Memory B cell (primary cell): ENCODE results near the gene ATP6V1B1.
"Not testable (repeated sequence)": the region's sequence is repeated elsewhere in the genome, so short reads cannot be mapped to it uniquely, and the experiment has no call there.

Experiments used
- ATAC-seq: fragments of 150-1000 bp; cut with Tn5 transposase; 2 replicates; pipeline ENCODE4 v1.10.0; 2021; ENCODE audit warnings: low read depth, mild to moderate bottlenecking, moderate library complexity
- DNase-seq, 2 donors: peaks; one replicate each; pipeline ENCODE4 v3.0.0; 2022; ENCODE audit warnings: low spot score in 2 of 2
- H3K27ac Mint-ChIP-seq: one replicate; pipeline ENCODE4 v1.8.0; 2022; ENCODE audit warnings: mild to moderate bottlenecking, moderate library complexity, mixed read lengths
- H3K27me3 Mint-ChIP-seq: one replicate; pipeline ENCODE4 v1.8.0; 2022; ENCODE audit warnings: mixed read lengths
- H3K36me3 Mint-ChIP-seq: one replicate; pipeline ENCODE4 v1.8.0; 2022; ENCODE audit warnings: mild to moderate bottlenecking, mixed read lengths
- H3K4me1 Mint-ChIP-seq: one replicate; pipeline ENCODE4 v1.8.0; 2022; ENCODE audit warnings: mixed read lengths
- H3K4me3 Mint-ChIP-seq: one replicate; pipeline ENCODE4 v1.8.0; 2022; ENCODE audit warnings: mild to moderate bottlenecking, moderate library complexity, mixed read lengths
- H3K9me3 Mint-ChIP-seq: one replicate; pipeline ENCODE4 v1.8.0; 2022; ENCODE audit warnings: mixed read lengths

ATP6V1B1 gene

GRCh38 chr2:70985956-70986355 is 50.3 kb downstream of the ATP6V1B1 start:
- H3K27ac Mint-ChIP-seq, result peak overlapping the region; percentile 33

GRCh38 chr2:70986499-70987189 is 50.9 kb downstream of the ATP6V1B1 start:
- DNase-seq (no peak), ATAC-seq (no peak)
- Mint-ChIP-seq H3K27ac (peak overlapping the region; percentile 33), H3K27me3 (no peaks in the 10 kb centered on the region), H3K36me3 (peaks cover 27% of the 10 kb centered on the region), H3K9me3 (no peaks in the 10 kb centered on the region), H3K4me1 (peaks cover 16% of the 10 kb centered on the region), H3K4me3 (no peak overlapping the region)

More at GRCh38 chr2:70985956-70986355, 50.3 kb downstream of the ATP6V1B1 start:
- ATAC-seq (no peak), DNase-seq (no peak)
- H3K9me3 Mint-ChIP-seq, result no peaks in the 10 kb centered on the region
- H3K27me3 Mint-ChIP-seq, result no peaks in the 10 kb centered on the region
- H3K4me3 Mint-ChIP-seq, result no peak overlapping the region
- peaks cover 23% of the 10 kb centered on the region for H3K36me3 Mint-ChIP-seq
- peaks cover 12% of the 10 kb centered on the region for H3K4me1 Mint-ChIP-seq

GRCh38 chr2:70987386-70987785 is 51.7 kb downstream of the ATP6V1B1 start:
- peaks cover 29% of the 10 kb centered on the region for H3K36me3 Mint-ChIP-seq
- no peak overlapping the region for H3K27ac Mint-ChIP-seq
- H3K27me3 Mint-ChIP-seq, result no peaks in the 10 kb centered on the region
- peaks cover 17% of the 10 kb centered on the region for H3K4me1 Mint-ChIP-seq
- DNase-seq (no peak), ATAC-seq (no peak)
- H3K4me3 Mint-ChIP-seq, result no peak overlapping the region
- H3K9me3 Mint-ChIP-seq, result no peaks in the 10 kb centered on the region

GRCh38 chr2:70988151-70988550 is 52.5 kb downstream of the ATP6V1B1 start:
- no peak for DNase-seq
- Mint-ChIP-seq H3K4me1 (peaks cover 22% of the 10 kb centered on the region), H3K27ac (no peak overlapping the region), H3K36me3 (peaks cover 29% of the 10 kb centered on the region), H3K27me3 (no peaks in the 10 kb centered on the region), H3K9me3 (no peaks in the 10 kb centered on the region), H3K4me3 (no peak overlapping the region)
- no peak for ATAC-seq

- no peak overlapping the region for H3K4me3 Mint-ChIP-seq
- DNase-seq (no peak), ATAC-seq (no peak)
- no peak overlapping the region for H3K27ac Mint-ChIP-seq
- peaks cover 29% of the 10 kb centered on the region for H3K36me3 Mint-ChIP-seq
- no peaks in the 10 kb centered on the region for H3K27me3 Mint-ChIP-seq
- peaks cover 28% of the 10 kb centered on the region for H3K4me1 Mint-ChIP-seq
- no peaks in the 10 kb centered on the region for H3K9me3 Mint-ChIP-seq
Measured at GRCh38 chr2:70988726-70989648, 53.3 kb downstream of the ATP6V1B1 start.

GRCh38 chr2:70990216-70990615 is 54.5 kb downstream of the ATP6V1B1 start:
- H3K4me3 Mint-ChIP-seq, result no peak overlapping the region
- ATAC-seq (no peak), DNase-seq (no peak)
- H3K9me3 Mint-ChIP-seq, result no peaks in the 10 kb centered on the region
- peaks cover 24% of the 10 kb centered on the region for H3K4me1 Mint-ChIP-seq
- no peaks in the 10 kb centered on the region for H3K27me3 Mint-ChIP-seq
- peak overlapping the region; percentile 50 for H3K27ac Mint-ChIP-seq
- H3K36me3 Mint-ChIP-seq, result peaks cover 29% of the 10 kb centered on the region

GRCh38 chr2:70991142-70991541 is 55.4 kb downstream of the ATP6V1B1 start:
- H3K4me1 Mint-ChIP-seq, result peaks cover 24% of the 10 kb centered on the region
- no peak for DNase-seq
- no peak overlapping the region for H3K4me3 Mint-ChIP-seq
- no peaks in the 10 kb centered on the region for H3K27me3 Mint-ChIP-seq
- H3K36me3 Mint-ChIP-seq, result peaks cover 25% of the 10 kb centered on the region
- H3K9me3 Mint-ChIP-seq, result no peaks in the 10 kb centered on the region
- ATAC-seq, result no peak
- H3K27ac Mint-ChIP-seq, result no peak overlapping the region

GRCh38 chr2:70991742-70992141 is 56.0 kb downstream of the ATP6V1B1 start:
- peaks cover 19% of the 10 kb centered on the region for H3K36me3 Mint-ChIP-seq
- H3K4me3 Mint-ChIP-seq, result no peak overlapping the region
- peak overlapping the region; percentile 15 for H3K27ac Mint-ChIP-seq
- no peaks in the 10 kb centered on the region for H3K9me3 Mint-ChIP-seq
- DNase-seq, result no peak
- no peaks in the 10 kb centered on the region for H3K27me3 Mint-ChIP-seq
- peaks cover 21% of the 10 kb centered on the region for H3K4me1 Mint-ChIP-seq
- ATAC-seq, result no peak

GRCh38 chr2:70992945-70993853 is 57.5 kb downstream of the ATP6V1B1 start:
- Mint-ChIP-seq H3K36me3 (peaks cover 13% of the 10 kb centered on the region), H3K27ac (peak overlapping the region; percentile 92), H3K4me1 (peaks cover 21% of the 10 kb centered on the region), H3K27me3 (no peaks in the 10 kb centered on the region), H3K9me3 (no peaks in the 10 kb centered on the region), H3K4me3 (peak overlapping the region; percentile 99)
- ATAC-seq (no peak), DNase-seq (no peak)

GRCh38 chr2:70994009-70994698 is 58.5 kb downstream of the ATP6V1B1 start:
- no peak for DNase-seq
- Mint-ChIP-seq H3K9me3 (no peaks in the 10 kb centered on the region), H3K4me3 (peak overlapping the region; percentile 99), H3K4me1 (peaks cover 21% of the 10 kb centered on the region), H3K27me3 (no peaks in the 10 kb centered on the region), H3K27ac (peak overlapping the region; percentile 92), H3K36me3 (peaks cover 9% of the 10 kb centered on the region)
- ATAC-seq, result peak; percentile 8

- peak; percentile 94 to 97 for DNase-seq
- Mint-ChIP-seq H3K27ac (peak within 1 kb of the TSS; percentile 92), H3K9me3 (no peaks in the 10 kb centered on the region), H3K27me3 (no peaks in the 10 kb centered on the region), H3K4me3 (peak within 1 kb of the TSS; percentile 99), H3K4me1 (peaks cover 21% of the 10 kb centered on the region), H3K36me3 (peaks cover 6% of the 10 kb centered on the region)
- peak; percentile 92 for ATAC-seq
Measured at GRCh38 chr2:70994699-70995425, 59.2 kb downstream of the ATP6V1B1 start, which contains the start of gene TEX261. TEX261 (minus strand) TSS chr2:70994873; CDS start chr2:70994757, 116 bp downstream.

GRCh38 chr2:70995426-70995729 is 59.7 kb downstream of the ATP6V1B1 start:
- DNase-seq (peak; percentile 38 to 42), ATAC-seq (peak; percentile 50)
- H3K27me3 Mint-ChIP-seq, result no peaks in the 10 kb centered on the region
- no peak overlapping the region for H3K27ac Mint-ChIP-seq
- peaks cover 21% of the 10 kb centered on the region for H3K4me1 Mint-ChIP-seq
- H3K4me3 Mint-ChIP-seq, result peak overlapping the region; percentile 99
- H3K36me3 Mint-ChIP-seq, result peaks cover 6% of the 10 kb centered on the region
- no peaks in the 10 kb centered on the region for H3K9me3 Mint-ChIP-seq

GRCh38 chr2:70998885-70999284 is 63.2 kb downstream of the ATP6V1B1 start:
- H3K4me1 Mint-ChIP-seq, H3K4me3 Mint-ChIP-seq, ATAC-seq, H3K27me3 Mint-ChIP-seq, H3K36me3 Mint-ChIP-seq, H3K27ac Mint-ChIP-seq, DNase-seq, H3K9me3 Mint-ChIP-seq: not testable (repeated sequence)
